Activated effector memory CD4-positive, alpha-beta T cell treated with Interleukin-2 at 50 U/mL for 16 hours (primary cell): ENCODE results near the gene MZT2A.
"Not testable (repeated sequence)": the region's sequence is repeated elsewhere in the genome, so short reads cannot be mapped to it uniquely, and the experiment has no call there.

ENCODE experiments used
- DNase-seq: peaks from one replicate; pipeline ENCODE4 v3.0.0-alpha.2; 2020

The MZT2A gene

DNA sequence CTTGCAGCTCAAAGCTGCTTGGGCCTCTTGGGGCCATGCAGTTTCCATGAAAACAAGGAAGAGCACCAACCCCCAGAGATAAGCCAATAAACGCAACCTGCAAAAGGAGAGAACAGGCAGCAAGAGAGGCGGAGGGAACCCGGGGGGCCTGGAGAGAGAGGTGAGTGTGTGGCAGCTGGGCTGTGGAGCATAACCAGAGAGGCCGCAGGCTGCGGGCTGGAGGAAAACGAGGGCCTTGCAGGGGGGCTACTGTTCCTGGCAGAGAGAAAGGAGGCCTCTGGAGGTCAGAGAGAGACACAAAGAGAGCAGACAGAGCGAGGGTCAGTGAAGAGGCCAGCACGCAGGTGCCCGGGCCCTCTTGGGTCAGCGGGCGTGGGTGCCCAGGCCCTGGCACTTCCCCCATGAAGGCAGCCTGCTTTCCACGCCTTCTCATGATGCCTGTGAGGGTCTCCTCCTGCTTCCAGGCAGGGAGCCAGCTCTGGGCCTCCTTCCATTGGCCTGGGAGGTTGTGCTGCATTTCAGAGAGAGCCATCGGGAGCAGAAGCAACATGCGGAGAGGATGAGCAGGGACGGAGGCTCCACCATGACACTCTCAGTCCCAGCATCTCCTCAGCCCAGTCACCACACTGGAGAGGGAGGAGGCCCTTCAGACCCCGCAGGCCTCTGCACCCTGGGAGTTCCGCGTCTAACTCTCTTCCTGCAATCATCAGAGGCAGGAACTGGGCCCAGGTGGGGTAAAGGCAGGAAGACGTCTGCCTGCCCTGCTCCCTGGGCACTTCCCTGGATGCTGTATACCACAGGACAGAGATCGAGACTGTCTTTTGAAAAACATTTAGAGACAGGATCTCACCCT is 1.4 kb downstream of the MZT2A start:
- peak; percentile 25 for DNase-seq

DNA sequence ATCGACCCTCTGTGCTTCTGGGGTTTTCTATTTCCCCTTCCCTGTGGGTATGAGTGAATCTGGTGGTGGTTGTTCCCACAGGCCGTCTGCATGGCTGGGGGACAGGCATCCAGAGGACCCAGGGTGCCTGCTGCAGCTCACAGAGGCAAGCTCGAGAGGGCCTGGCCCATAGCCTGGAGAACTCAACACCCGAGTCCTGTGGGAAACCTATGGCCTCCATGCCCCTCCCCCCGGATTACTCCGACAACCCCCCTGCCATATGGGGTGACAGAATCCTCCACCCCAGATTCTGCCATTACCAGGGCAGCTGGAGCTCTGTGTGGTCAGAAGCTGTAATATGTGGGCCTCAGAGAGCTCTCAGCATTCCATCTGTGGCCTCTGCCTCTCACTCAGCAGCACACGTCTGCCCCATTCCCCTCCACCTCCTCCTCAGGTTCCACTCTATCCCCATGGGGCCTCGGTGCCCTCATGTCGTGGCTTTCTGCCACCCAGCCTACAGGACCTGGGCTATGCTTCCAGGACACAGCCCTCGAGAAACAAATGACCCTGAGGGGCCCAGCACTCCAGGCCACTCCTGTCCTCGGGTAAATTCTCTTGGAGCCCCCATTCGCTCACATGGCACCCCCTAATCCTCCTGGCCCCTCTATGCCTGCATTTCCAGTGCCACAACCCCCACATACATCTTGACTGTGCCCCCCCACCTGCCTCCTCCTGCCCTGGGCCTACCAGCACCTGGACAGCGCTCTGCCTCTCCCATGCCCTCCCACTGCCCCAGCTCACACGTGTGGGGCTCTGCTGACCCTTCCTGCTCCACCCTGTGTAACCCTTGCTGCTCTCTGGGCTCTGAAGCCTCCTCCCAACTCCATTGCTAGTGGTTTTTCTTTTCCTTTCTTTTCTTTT is 3.6 kb downstream of the MZT2A start:
- no peak for DNase-seq

DNA sequence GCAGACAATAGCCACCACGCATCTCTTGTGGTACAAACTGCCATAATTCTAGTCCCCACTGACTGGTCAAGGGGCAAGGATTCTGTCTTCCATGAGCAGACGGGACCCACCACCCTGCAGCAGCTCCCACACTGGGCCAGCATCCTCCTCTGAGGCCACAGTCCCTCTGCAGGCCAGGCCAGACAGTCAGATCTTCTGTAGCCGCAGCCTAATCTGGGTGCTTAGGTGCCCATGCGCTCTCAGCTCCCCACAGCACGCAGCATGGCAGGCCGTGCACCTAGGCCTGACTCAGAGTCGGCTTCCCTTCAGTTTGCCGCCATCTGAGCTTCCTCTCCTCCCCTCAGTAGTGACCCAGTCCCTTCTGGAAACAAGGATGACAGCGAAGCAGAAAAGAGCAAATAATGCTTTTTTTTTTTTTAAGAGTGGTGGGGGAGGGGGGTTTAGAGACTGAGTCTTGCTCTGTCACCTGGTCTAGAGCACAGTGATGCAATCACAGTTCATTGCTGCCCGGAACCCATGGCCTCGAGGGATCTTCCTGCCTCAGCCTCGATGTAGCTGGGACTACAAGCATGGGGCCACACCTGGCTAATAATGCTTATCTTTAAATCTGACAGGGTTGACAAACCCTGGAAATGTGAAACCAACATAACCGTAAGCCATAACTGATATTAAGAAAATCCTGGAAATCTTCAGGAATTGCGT is 5.8 kb downstream of the MZT2A start:
- DNase-seq, result not testable (repeated sequence)

DNA sequence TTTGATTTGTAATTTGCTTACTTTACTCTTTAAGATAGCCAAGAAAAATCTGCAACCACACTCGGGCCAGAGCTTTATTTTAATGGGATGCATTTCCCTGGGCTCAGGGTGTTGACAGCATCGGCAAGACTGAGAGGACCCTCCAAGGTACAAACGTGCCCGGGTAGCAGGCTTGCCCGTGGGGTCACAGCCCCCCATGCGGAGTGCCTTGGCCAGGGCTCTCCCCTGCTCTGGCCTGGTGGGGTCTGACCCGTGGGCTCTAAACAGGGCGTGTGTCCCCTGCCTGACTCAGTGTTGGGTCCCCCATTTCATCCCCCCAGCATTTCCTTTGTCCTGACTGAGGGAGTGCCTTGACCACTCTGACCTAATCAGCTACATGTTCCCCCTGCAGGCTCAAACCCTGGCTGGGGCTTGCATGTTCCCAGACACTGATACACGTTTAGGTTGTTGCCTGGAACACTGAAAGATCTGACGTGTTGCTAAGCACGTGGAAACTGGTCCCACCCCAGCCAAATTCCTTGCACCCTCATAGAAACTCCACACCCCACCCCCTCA is 7.2 kb downstream of the MZT2A start:
- not testable (repeated sequence) for DNase-seq

DNA sequence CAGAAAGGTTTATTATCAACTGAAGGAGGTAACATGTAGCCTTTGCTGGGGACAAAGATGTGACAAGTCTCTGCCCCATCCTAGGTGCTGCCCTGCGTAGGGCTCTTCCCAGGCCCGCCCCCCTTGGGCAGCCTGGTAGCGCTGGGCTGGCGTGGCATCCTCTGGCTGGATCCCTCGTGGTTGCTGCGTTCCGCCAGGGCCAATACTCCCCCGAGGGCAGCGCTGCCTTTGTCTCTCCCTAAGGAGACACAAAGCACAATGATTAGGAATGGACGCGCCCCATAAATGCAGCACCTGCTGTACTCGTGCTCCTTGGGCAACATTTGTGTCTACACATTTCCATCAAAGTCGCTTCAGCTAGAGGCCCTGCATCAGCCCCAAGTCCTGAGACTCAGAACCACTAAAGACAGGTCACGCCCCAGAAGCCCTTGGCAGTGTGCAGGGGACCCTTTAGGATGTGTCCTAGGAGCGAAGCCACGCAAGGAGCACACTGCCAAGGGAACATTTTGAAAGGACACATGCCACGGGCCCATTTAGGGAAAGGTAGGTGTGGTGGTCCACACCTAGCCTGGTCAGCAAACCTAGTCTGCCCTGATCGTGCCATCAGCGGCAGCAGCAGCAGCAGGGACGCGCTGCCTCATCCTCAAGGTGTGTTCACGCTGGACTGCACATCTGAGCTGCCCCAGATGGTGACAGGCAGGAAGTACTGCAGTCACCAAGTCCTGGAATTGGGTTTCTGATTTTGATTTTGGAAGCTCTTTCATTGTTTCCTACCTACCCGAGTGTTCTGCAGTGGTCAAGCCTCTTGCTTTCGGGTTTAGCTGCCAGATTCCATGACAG is 8.0 kb downstream of the MZT2A start:
- not testable (repeated sequence) for DNase-seq

DNA sequence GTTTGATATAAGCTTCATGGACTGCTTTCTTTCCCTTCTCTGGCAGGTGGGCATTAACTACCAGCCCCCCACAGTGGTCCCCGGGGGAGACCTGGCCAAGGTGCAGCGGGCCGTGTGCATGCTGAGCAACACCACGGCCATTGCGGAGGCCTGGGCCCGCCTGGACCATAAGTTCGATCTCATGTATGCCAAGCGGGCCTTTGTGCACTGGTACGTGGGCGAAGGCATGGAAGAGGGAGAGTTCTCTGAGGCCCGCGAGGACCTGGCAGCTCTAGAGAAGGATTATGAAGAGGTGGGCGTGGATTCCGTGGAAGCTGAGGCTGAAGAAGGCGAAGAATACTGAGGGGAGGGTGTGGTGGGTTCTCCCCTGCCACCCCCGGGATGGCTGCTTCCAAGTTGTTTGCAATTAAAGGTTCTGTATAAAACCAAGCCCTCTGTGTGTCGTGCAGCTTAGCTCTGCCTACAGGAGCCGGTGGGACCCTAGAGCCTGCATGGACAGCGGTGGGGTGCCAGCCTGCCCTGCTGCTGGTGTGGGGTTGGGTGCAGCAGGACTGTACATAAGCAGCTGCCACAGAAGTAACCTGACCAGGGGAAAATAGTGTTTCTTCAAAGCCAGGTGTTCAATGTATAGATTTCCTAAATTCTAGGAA is 9.6 kb downstream of the MZT2A start:
- DNase-seq, result not testable (repeated sequence)

DNA sequence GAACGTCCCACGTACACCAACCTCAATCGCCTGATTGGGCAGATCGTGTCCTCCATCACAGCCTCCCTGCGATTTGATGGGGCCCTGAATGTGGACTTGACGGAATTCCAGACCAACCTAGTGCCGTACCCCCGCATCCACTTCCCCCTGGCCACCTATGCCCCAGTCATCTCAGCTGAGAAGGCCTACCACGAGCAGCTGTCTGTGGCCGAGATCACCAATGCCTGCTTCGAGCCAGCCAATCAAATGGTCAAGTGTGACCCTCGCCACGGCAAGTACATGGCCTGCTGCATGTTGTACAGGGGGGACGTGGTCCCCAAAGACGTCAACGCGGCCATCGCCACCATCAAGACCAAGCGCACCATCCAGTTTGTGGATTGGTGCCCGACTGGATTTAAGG is 11.8 kb downstream of the MZT2A start:
- DNase-seq, result not testable (repeated sequence)

DNA sequence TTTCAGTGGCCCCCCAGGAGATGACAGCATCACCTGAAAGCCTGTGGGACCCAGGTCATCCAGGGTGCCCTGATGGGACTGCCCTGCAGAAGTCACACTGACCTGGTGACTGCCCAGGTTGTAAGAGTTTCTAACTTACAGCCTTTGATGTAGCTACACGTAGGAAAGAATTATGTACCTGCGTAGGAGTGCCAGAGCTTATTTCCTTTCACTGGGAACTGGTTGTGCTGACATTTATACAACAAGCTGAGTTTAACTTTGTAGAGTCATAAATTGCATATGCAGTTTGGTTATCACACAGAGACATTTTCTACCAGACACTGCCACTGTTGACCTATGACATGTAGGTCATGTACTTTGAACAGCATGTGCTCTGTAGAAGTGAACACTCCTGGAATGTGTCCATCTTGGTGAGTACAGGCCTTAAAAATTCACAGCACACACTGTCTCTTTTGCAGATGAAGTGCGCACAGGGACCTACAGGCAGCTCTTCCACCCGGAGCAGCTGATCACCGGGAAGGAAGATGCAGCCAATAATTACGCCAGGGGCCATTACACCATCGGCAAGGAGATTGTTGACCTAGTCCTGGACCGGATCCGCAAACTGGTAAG is 13.2 kb downstream of the MZT2A start:
- not testable (repeated sequence) for DNase-seq

DNA sequence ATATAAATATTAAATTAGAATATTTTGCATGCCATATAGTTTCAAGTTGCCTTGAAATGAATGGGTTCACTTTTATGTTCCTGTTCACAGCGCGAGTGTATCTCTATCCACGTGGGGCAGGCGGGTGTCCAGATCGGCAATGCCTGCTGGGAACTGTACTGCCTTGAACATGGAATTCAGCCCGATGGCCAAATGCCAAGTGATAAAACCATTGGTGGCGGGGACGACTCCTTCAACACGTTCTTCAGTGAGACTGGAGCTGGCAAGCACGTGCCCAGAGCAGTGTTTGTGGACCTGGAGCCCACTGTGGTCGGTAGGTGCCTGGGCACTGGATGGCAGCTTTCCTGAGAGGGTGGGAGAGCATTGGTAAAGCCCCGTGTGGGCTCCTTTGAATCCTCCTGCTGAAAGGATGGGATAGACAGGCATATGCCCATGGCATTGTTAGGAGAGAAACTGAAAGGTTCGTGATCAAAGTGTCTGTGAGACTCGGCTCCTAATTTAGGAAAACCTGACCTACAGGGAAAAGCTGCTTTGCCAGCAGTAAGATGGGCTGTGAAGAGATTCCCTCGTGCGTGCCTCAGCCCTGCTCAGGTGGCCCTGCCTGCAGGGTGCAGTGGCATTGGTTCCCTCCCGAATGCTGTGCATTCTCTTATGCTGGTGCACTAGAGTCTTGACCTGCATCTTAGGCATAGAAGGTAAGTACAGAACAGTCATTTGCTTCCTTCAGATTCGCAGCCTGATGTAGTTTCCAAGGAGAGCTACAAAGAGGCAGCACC is 13.9 kb downstream of the MZT2A start:
- not testable (repeated sequence) for DNase-seq

DNA sequence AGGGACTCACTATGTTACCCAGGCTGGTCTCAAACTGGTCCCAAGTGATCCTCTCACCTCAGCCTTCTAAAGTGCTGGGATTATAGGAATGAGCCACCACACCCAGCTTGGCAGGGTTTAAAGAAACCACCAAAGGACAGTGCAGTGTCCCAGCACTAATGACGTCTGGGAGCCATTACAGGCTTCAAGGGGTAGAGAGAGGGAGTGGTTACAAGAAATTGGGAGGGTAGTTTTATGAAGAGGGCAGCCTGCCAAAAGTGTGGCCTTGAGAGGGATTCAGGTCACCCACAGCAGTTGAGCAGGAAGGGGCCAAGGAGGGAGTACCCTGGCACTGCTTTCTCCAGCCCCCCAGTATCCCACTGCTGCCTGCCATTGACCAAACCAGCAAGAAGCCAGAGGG is 15.0 kb downstream of the MZT2A start:
- not testable (repeated sequence) for DNase-seq

DNA sequence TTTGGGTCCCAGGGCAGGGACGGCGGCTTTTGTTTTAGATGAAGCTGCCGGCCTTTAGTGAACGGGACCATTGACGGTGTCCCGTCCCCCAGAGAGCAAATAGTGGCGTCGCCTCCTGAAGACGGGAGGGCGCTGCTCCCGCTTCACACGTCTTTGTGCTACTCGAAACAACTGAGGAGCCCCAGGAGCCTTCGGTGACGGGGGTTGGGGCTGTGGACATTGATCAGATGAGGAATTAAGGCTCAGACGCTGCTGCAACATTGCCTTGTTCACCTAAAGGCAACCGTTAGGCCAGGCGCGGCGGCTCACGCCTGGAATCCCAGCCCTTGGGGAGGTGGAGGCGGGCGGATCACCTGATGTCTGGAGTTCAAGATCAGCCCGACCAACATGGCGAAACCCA is 15.8 kb downstream of the MZT2A start:
- not testable (repeated sequence) for DNase-seq

DNA sequence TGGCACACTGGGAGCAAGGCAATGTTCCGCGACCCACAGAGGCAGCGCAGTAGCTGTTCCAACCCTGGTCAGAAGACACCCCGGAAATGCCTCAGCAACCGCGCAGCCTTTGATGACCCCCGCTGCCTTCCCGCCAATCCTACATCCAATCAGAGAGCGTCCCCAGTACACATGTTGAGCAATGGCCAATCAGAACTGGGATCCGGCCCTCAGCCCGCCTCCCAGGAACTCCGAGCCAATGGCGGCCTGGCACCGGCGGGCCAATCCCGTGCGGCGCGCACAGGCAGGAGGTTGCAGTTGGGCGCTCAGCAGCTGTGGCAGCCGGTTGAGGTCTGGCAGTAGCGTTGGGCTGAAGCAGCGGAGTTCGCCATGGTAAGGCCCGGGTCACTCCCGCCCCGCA is 16.4 kb downstream of the MZT2A start, which contains the start of gene TUBA3D:
Gene TUBA3D (plus strand): TSS at position 289 of the 400 bp plus-strand sequence. CDS start 81 bp downstream, at position 370.
- no peak for DNase-seq

DNA sequence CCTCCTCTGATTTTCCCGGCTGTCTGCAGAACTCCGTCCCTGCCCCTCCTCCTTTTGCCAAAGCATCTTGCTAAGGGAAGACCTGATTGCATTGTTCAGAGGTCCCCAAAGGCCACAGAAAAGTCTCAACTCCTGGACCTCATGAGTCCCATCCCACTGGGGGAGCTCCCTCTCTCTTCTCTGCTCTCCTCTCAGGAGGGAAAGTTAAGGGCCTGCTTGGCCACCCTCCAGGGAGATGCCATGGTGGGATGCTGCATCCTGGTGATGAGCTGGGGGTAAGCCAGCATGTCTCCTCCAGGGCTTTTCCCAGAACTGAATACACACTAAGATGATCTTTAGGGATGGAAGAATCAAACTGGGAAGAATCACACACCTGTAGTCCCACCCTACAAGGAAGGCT is 18.9 kb downstream of the MZT2A start:
- DNase-seq, result not testable (repeated sequence)

DNA sequence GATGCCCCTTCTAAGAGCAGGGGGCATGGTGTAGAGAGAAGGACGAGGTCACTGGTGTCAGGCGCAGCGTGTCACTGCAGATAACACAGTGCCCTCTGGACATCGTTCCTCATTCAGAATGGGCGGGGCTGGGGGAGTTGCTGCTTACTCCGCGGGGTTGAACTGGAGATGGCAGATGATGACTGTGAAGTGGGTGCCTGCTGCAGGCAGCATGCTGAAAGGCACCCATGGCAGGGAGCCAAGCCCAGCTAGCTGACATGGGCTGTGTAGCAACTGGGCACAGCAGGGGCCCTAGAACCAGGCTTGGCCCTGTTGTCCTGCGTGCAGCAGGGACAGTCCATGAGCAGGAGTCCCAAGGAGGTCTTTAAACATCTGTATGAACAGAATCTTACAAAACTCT is 20.6 kb downstream of the MZT2A start:
- DNase-seq, result not testable (repeated sequence)

DNA sequence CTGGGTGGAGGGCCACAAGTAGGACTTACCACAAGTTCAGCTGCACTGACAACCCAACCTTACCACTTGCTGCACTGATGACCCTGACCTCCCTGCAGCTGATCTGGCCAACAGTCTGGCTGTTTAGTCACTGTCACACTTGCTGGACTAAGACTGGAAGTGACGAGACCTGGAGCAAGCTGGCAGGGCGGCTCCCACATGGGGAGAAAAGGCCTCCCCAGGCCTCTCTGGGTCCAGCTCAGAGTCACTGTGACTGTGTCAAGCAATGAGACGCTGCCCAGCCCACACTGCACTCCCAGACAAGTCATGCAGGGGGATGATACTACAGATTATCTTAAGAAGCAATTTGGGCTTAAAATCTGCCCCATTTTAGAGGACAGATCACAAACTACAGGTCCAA is 21.3 kb downstream of the MZT2A start:
- not testable (repeated sequence) for DNase-seq

DNA sequence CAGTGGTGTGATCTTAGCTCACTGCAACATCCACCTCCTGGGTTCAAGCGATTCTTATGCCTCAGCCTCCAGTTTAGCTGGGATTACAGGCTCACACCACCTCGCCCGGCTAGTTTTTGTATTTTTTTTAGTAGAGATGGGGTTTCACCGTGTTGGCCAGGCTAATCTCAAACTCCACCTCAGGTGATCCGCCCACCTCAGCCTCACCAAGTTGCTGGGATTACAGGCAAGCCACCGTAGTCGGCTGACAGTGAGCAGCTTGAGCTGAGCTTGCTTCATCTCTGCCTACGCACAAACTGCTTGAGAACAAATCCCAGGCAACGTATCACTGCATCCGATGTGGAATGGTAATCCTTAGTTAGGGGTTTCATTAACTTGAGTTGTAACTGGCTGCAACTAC is 24.5 kb downstream of the MZT2A start:
- DNase-seq, result not testable (repeated sequence)

DNA sequence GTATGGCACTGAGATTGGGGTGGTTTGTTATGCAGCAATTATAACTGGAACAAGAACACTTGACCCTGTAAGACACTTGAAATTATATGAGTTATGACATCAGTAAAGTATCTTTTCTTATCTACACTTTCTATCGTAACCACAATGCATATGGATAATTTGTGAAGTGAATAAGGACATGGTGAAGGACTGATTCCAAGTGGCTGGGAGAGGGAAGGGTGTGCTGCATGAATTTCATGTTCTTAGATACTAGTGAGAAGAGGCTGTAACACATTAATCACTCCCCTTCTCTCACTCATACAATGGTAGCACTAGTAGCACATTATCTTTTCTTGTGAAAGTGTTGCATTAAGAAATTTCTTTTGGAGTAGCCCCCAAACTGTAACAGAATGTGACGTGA is 37.3 kb downstream of the MZT2A start:
- DNase-seq, result not testable (repeated sequence)

DNA sequence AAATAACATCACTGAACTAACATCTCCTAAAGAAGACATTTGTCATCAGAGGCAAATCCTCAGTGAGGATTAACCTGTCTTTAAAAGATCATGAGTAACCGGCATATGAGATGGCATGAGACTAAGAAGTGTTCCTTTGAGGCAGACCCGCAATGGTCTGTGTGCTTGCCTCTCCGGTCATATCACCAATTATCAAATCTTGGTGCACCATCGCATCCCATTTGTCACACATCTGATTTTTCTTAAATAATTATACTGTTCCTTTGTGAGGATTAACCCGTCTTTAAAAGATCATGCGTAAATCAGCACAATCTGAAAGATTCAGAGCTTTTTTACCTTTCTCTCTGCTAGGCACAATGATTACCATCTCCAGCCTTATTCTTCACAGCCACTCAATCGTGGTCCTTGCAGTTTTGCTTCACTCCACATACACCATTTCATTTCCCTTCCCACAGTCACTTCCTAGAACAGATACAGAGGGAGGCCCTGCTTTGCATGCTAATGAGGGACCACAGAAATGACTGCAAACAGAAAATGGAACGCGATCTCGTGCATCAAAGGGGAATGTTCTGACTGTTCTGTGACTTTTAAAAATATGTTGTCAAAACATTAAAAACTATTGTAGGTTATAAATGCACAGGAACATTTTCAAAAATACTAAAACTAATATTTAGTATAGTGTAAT is 40.8 kb downstream of the MZT2A start:
- not testable (repeated sequence) for DNase-seq

DNA sequence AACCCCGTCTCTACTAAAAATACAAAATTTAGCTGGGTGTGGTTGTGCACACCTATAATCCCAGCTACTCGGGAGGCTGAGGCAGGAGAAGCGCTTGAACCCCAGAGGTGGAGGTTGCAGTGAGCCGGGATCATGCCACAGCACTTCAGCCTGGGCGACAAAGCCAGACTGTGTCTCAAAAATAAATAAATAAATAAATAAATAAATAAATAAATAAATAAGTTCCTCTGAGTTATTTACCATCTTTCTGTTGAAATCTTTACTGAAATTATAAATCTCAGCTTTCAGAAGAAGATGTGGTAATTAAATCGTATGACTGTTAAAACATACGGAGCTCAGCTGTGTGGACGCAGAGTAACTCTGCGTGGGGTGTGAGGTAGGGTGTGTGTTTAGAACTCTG is 44.2 kb downstream of the MZT2A start:
- not testable (repeated sequence) for DNase-seq
